GM23338 (cell line): ENCODE results near the gene MYH7. TPM values are rescaled to one million over a fixed set of nuclear protein-coding genes. Genes with fewer than 3 reads are reported as not detected.

Source experiments
- ATAC-seq: fragments of 200-7000 bp; cut with Tn5 transposase; 3 replicates; pipeline ENCODE4 v1.9.1; 2020
- DNase-seq: peaks from one replicate; pipeline ENCODE4 v3.0.0-alpha.2; 2015; ENCODE audit warnings: low spot score
- H2AFZ ChIP-seq: fragments of 200-600 bp; sonication (generic); 2 replicates; pipeline ENCODE4 v1.8.0; 2016; ENCODE audit warnings: antibody characterized with exemption, mild to moderate bottlenecking, moderate library complexity
- H3F3A ChIP-seq: fragments of 200-600 bp; sonication (generic); replicated peaks from 2 replicates; pipeline ENCODE4 v1.8.0; 2017; ENCODE audit warnings: antibody characterized with exemption, mixed run types, low read depth
- H3K27ac ChIP-seq: fragments of 200-600 bp; sonication (generic); 2 replicates; pipeline ENCODE4 v1.6.1; 2016; ENCODE audit warnings: low read depth
- H3K27me3 ChIP-seq: fragments of 200-600 bp; sonication (generic); 2 replicates; pipeline ENCODE4 v1.8.0; 2016; ENCODE audit warnings: mild to moderate bottlenecking, mixed run types, moderate library complexity; ENCODE audit not compliant: insufficient read depth
- H3K36me3 ChIP-seq: fragments of 200-600 bp; sonication (generic); 2 replicates; pipeline ENCODE4 v1.8.0; 2016; ENCODE audit warnings: mild to moderate bottlenecking; ENCODE audit not compliant: insufficient read depth
- H3K4me1 ChIP-seq: fragments of 200-600 bp; sonication (generic); 2 replicates; pipeline ENCODE4 v1.8.0; 2016; ENCODE audit warnings: mild to moderate bottlenecking, moderate library complexity; ENCODE audit not compliant: insufficient read depth
- H3K4me2 ChIP-seq: fragments of 200-600 bp; sonication (generic); 2 replicates; pipeline ENCODE4 v1.7.1; 2017; ENCODE audit warnings: mixed run types
- H3K4me3 ChIP-seq: fragments of 200-600 bp; sonication (generic); 2 replicates; pipeline ENCODE4 v1.6.1; 2016; ENCODE audit warnings: mixed run types
- H3K79me2 ChIP-seq: fragments of 200-600 bp; sonication (generic); replicated peaks from 2 replicates; pipeline ENCODE4 v1.8.0; 2017; ENCODE audit warnings: mild to moderate bottlenecking; ENCODE audit not compliant: insufficient read depth
- H3K9me2 ChIP-seq: fragments of 200-600 bp; sonication (generic); 2 replicates; pipeline ENCODE4 v1.8.0; 2017; ENCODE audit not compliant: insufficient read depth
- H4K20me1 ChIP-seq: fragments of 200-600 bp; sonication (generic); replicated peaks from 2 replicates; pipeline ENCODE4 v1.8.0; 2017; ENCODE audit warnings: mild to moderate bottlenecking; ENCODE audit not compliant: insufficient read depth
- H3K27ac Mint-ChIP-seq: 2 replicates; pipeline ENCODE4 v1.8.0; 2020; ENCODE audit warnings: inconsistent platforms, mild to moderate bottlenecking, moderate library complexity, mixed read lengths
- H3K27me3 Mint-ChIP-seq: 3 replicates; pipeline ENCODE4 v1.8.0; 2022; ENCODE audit warnings: low read depth, mild to moderate bottlenecking, moderate library complexity, mixed read lengths, inconsistent platforms; ENCODE audit not compliant: insufficient read depth, poor library complexity
- H3K36me3 Mint-ChIP-seq: 3 replicates; pipeline ENCODE4 v1.8.0; 2021; ENCODE audit warnings: low read depth, mild to moderate bottlenecking, inconsistent platforms, moderate library complexity, mixed read lengths
- H3K4me1 Mint-ChIP-seq: 3 replicates; pipeline ENCODE4 v1.8.0; 2020; ENCODE audit warnings: mild to moderate bottlenecking, inconsistent platforms, mixed read lengths
- H3K4me3 Mint-ChIP-seq: 3 replicates; pipeline ENCODE4 v1.8.0; 2021; ENCODE audit warnings: moderate library complexity, mild to moderate bottlenecking, inconsistent platforms, mixed read lengths
- H3K9me3 Mint-ChIP-seq: 3 replicates; pipeline ENCODE4 v1.8.0; 2020; ENCODE audit warnings: moderate library complexity, mild to moderate bottlenecking, inconsistent platforms, mixed read lengths
- CREB1 ChIP-seq: fragments of 250-450 bp; sonication (Bioruptor Pico); IDR thresholded peaks from 2 replicates; pipeline ENCODE4 v1.5.0; 2020; ENCODE audit warnings: low read depth, mild to moderate bottlenecking, moderate library complexity
- CTCF ChIP-seq, 2 experiments: fragments of 200-600 bp in 1 of 2; sonication (generic) in 1 of 2; conservative IDR thresholded peaks; 2 replicates each; pipeline versions ENCODE4 v1.5.1 to v1.6.1; 2016 to 2017; ENCODE audit warnings: antibody characterized with exemption in 2 of 2, low read depth in 2 of 2, mild to moderate bottlenecking in 2 of 2, moderate library complexity in 1 of 2
- ETS1 ChIP-seq: IDR thresholded peaks from 2 replicates; pipeline ENCODE4 v1.6.1; 2016; ENCODE audit warnings: antibody characterized with exemption
- EZH2phosphoT487 ChIP-seq: fragments of 200-600 bp; sonication (generic); IDR thresholded peaks from one replicate; pipeline ENCODE4 v1.8.1; 2018; ENCODE audit warnings: antibody characterized with exemption; ENCODE audit not compliant: unreplicated experiment
- JUNB ChIP-seq: IDR thresholded peaks from one replicate; pipeline ENCODE4 v1.6.1; 2016; ENCODE audit warnings: antibody characterized with exemption; ENCODE audit not compliant: unreplicated experiment
- NANOG ChIP-seq: IDR thresholded peaks from 2 replicates; pipeline ENCODE4 v1.6.1; 2016; ENCODE audit warnings: antibody characterized with exemption, borderline replicate concordance
- POLR2AphosphoS5 ChIP-seq: IDR thresholded peaks from 2 replicates; pipeline ENCODE4 v1.6.1; 2016; ENCODE audit warnings: antibody characterized with exemption, low read depth
- REST ChIP-seq: IDR thresholded peaks from one replicate; pipeline ENCODE4 v1.6.1; 2018; ENCODE audit warnings: antibody characterized with exemption; ENCODE audit not compliant: unreplicated experiment
- ZNF331 ChIP-seq: fragments of 250-450 bp; sonication (Bioruptor Pico); IDR thresholded peaks from 2 replicates; pipeline ENCODE4 v1.5.0; 2020; ENCODE audit warnings: low read depth, mild to moderate bottlenecking, moderate library complexity
- ZNF462 ChIP-seq: fragments of 250-450 bp; sonication (Bioruptor Pico); IDR thresholded peaks from 2 replicates; pipeline ENCODE4 v1.5.0; 2020; ENCODE audit warnings: mild to moderate bottlenecking, moderate library complexity
- polyA plus RNA-seq: library from polyadenylated mRNA; unstranded; fragments of >200 nt; fragmentation: Nextera tagmentation; extraction: Ambion mirVana; gene quantifications from 2 replicates; pipeline ENCODE4 v1.2.1, GENCODE V29; 2016
- total RNA-seq: library from RNA; depleted of rRNA; stranded (reverse); fragments of >200 nt; shearing (Covaris generic); gene quantifications from 2 replicates; pipeline ENCODE4 v1.2.3, GENCODE V29; 2014

The MYH7 gene
- total and polyA plus RNA-seq, 2 experiments from 2014 or later, result not detected

GRCh38 chr14:23375527-23376251 lies 59.8 kb downstream of the MYH7 start:
- Histone ChIP-seq H3K27me3 (peaks cover 31% of the 10 kb centered on the region; the same call in 1 of the 2 replicates), H2AFZ (peak overlapping the region; percentile 95; the same call in 1 of the 2 replicates), H3K4me3 (no peak overlapping the region), H3K36me3 (no peaks in the 10 kb centered on the region), H3K4me2 (peak overlapping the region; percentile 78), H4K20me1 (no peaks in the 10 kb centered on the region; the same call in 1 of the 2 replicates), H3K9me2 (no peaks in the 10 kb centered on the region), H3K4me1 (peaks cover 9% of the 10 kb centered on the region; the same call in 1 of the 2 replicates), H3K27ac (no peak overlapping the region), H3F3A (no peaks in the 10 kb centered on the region), H3K79me2 (no peaks in the 10 kb centered on the region)
- TF ChIP-seq CTCF (conservative IDR thresholded peaks at IDR 0.05; ENCODE audit: low read depth in 2 of 2), result no peak
- no peak for TF ChIP-seq NANOG
- no peak for TF ChIP-seq POLR2AphosphoS5
- no peak for TF ChIP-seq JUNB
- no peak for TF ChIP-seq CREB1 (CRISPR knock-in tag)
- no peak for TF ChIP-seq REST
- TF ChIP-seq EZH2phosphoT487, result no peak
- TF ChIP-seq ZNF462 (CRISPR knock-in tag), result no peak
- TF ChIP-seq ETS1, result no peak
- TF ChIP-seq ZNF331 (CRISPR knock-in tag), result no peak
- Mint-ChIP-seq H3K36me3 (no peaks in the 10 kb centered on the region), H3K27ac (no peak overlapping the region), H3K27me3 (peaks cover 29% of the 10 kb centered on the region), H3K4me3 (no peak overlapping the region), H3K4me1 (peaks cover 17% of the 10 kb centered on the region; the same call in 2 of the 3 replicates), H3K9me3 (no peaks in the 10 kb centered on the region)
- no peak for ATAC-seq
- no peak for DNase-seq
